Activated T-cell treated with anti-CD3 and anti-CD28 coated beads, Interleukin-2, amount 50 U/mL, for 72 hours (primary cell): ENCODE results near the gene HOXA11. TPM values are rescaled to one million over a fixed set of nuclear protein-coding genes. Genes with fewer than 3 reads are reported as not detected.
A peak's percentile ranks its signal among the peaks of the same experiment; 100 is the strongest.

Source experiments
- ATAC-seq, 2 donors: fragments of 150-1000 bp; cut with Tn5 transposase; replicated peaks in 1 of 2; 2 replicates each; pipeline ENCODE4 v1.10.0; 2021; ENCODE audit warnings: moderate library complexity in 2 of 2, mild to moderate bottlenecking in 1 of 2
- DNase-seq, 2 donors: peaks; one replicate each; pipeline ENCODE4 v3.0.0; 2021 to 2022; ENCODE audit warnings: mixed read lengths in 1 of 2
- H3K27ac Mint-ChIP-seq: one replicate; pipeline ENCODE4 v1.8.0; 2022; ENCODE audit warnings: mild to moderate bottlenecking, moderate library complexity, mixed read lengths
- H3K27me3 Mint-ChIP-seq: one replicate; pipeline ENCODE4 v1.8.0; 2022; ENCODE audit warnings: low read depth, mixed read lengths
- H3K36me3 Mint-ChIP-seq, 2 donors: one replicate each; pipeline ENCODE4 v1.8.0; 2022; ENCODE audit warnings: mixed read lengths in 2 of 2, mild to moderate bottlenecking in 1 of 2; ENCODE audit not compliant: insufficient read depth in 2 of 2
- H3K4me1 Mint-ChIP-seq: one replicate; pipeline ENCODE4 v1.8.0; 2022; ENCODE audit warnings: low read depth, mixed read lengths
- H3K4me3 Mint-ChIP-seq, 2 donors: one replicate each; pipeline ENCODE4 v1.8.0; 2022; ENCODE audit warnings: mild to moderate bottlenecking in 2 of 2, mixed read lengths in 2 of 2, moderate library complexity in 2 of 2
- H3K9me3 Mint-ChIP-seq, 2 donors: one replicate each; pipeline ENCODE4 v1.8.0; 2022; ENCODE audit warnings: mixed read lengths in 2 of 2
- total RNA-seq, 2 donors: library from RNA; stranded (reverse); gene quantifications; one replicate each; pipeline ENCODE4 v1.2.3, GENCODE V29; 2022

HOXA11 gene
- total RNA-seq, 2 donors from 2014 or later: 0.09 to 0.14 TPM

- peaks cover 38% of the 10 kb centered on the region for H3K4me1 Mint-ChIP-seq
- peak overlapping the region; percentile 2 to 5 for H3K4me3 Mint-ChIP-seq
- H3K36me3 Mint-ChIP-seq: peaks cover 2 to 3% of the 10 kb centered on the region in 2 donors
- no peaks in the 10 kb centered on the region for H3K9me3 Mint-ChIP-seq
- no peak for DNase-seq
- peaks cover 73% of the 10 kb centered on the region for H3K27me3 Mint-ChIP-seq
- peak overlapping the region; percentile 76 for H3K27ac Mint-ChIP-seq
- no peak for ATAC-seq
These were observed 14.4 kb downstream of the HOXA11 start for GRCh38 chr7:27170426-27171324.

- Mint-ChIP-seq H3K36me3 (peaks cover 2 to 3% of the 10 kb centered on the region in 2 donors), H3K9me3 (no peaks in the 10 kb centered on the region), H3K27me3 (peaks cover 67% of the 10 kb centered on the region), H3K27ac (peak overlapping the region; percentile 76), H3K4me3 (peak overlapping the region; percentile 40 to 69), H3K4me1 (peaks cover 41% of the 10 kb centered on the region)
- DNase-seq (no peak), ATAC-seq (no peak)
These were observed 15.2 kb downstream of the HOXA11 start for GRCh38 chr7:27169658-27170425.

GRCh38 chr7:27168265-27168947 lies 16.6 kb downstream of the HOXA11 start:
- DNase-seq (peak; percentile 53 to 65), ATAC-seq (peak in 1 of 2 donors; percentile 47)
- peak overlapping the region; percentile 31 to 66 for H3K4me3 Mint-ChIP-seq
- peaks cover 2 to 3% of the 10 kb centered on the region in 2 donors for H3K36me3 Mint-ChIP-seq
- H3K4me1 Mint-ChIP-seq: peaks cover 41% of the 10 kb centered on the region
- H3K27ac Mint-ChIP-seq: peak overlapping the region; percentile 44
- H3K27me3 Mint-ChIP-seq: peaks cover 73% of the 10 kb centered on the region
- no peaks in the 10 kb centered on the region for H3K9me3 Mint-ChIP-seq

- Mint-ChIP-seq H3K27me3 (peaks cover 78% of the 10 kb centered on the region), H3K4me1 (peaks cover 41% of the 10 kb centered on the region), H3K4me3 (no peak overlapping the region), H3K9me3 (no peaks in the 10 kb centered on the region), H3K36me3 (peaks cover 2 to 3% of the 10 kb centered on the region in 2 donors), H3K27ac (peak overlapping the region; percentile 41)
- DNase-seq (no peak), ATAC-seq (no peak)
These were observed 17.1 kb downstream of the HOXA11 start for GRCh38 chr7:27167916-27168264.

GRCh38 chr7:27166531-27167505 lies 18.2 kb downstream of the HOXA11 start:
- no peak for DNase-seq
- Mint-ChIP-seq H3K9me3 (no peaks in the 10 kb centered on the region), H3K36me3 (peaks cover 0 to 3% of the 10 kb centered on the region in 2 donors), H3K4me3 (peak overlapping the region; percentile 16 to 47), H3K27ac (peak overlapping the region; percentile 41), H3K27me3 (peaks cover 81% of the 10 kb centered on the region), H3K4me1 (peaks cover 33% of the 10 kb centered on the region)
- no peak for ATAC-seq

- Mint-ChIP-seq H3K4me3 (peak overlapping the region; percentile 65 to 67), H3K27me3 (peaks cover 74% of the 10 kb centered on the region), H3K4me1 (peaks cover 27% of the 10 kb centered on the region), H3K27ac (peak overlapping the region; percentile 68), H3K36me3 (peaks cover 0 to 3% of the 10 kb centered on the region in 2 donors), H3K9me3 (no peaks in the 10 kb centered on the region)
- ATAC-seq (no peak), DNase-seq (no peak)
These were observed 19.0 kb downstream of the HOXA11 start for GRCh38 chr7:27165996-27166530.

GRCh38 chr7:27165089-27165995 lies 19.7 kb downstream of the HOXA11 start, which contains the start of gene HOXA9:
TSS of gene HOXA9 (minus strand) at chr7:27165537. CDS start at chr7:27165457, 80 bp downstream.
- H3K27me3 Mint-ChIP-seq: peaks cover 69% of the 10 kb centered on the region
- DNase-seq (no peak), ATAC-seq (no peak)
- no peaks in the 10 kb centered on the region for H3K9me3 Mint-ChIP-seq
- H3K4me3 Mint-ChIP-seq: peak within 1 kb of the TSS; percentile 65 to 67
- H3K27ac Mint-ChIP-seq: peak within 1 kb of the TSS; percentile 76
- peaks cover 28% of the 10 kb centered on the region for H3K4me1 Mint-ChIP-seq
- H3K36me3 Mint-ChIP-seq: peaks cover 0 to 3% of the 10 kb centered on the region in 2 donors

- H3K9me3 Mint-ChIP-seq: no peaks in the 10 kb centered on the region
- ATAC-seq (no peak), DNase-seq (no peak)
- peak overlapping the region; percentile 65 for H3K4me3 Mint-ChIP-seq
- peaks cover 34% of the 10 kb centered on the region for H3K4me1 Mint-ChIP-seq
- H3K27ac Mint-ChIP-seq: peak overlapping the region; percentile 76
- H3K27me3 Mint-ChIP-seq: peaks cover 74% of the 10 kb centered on the region
- H3K36me3 Mint-ChIP-seq: peaks cover 0 to 3% of the 10 kb centered on the region in 2 donors
These were observed 20.5 kb downstream of the HOXA11 start for GRCh38 chr7:27164367-27165088.

GRCh38 chr7:27164045-27164366 lies 21.0 kb downstream of the HOXA11 start:
- Mint-ChIP-seq H3K4me3 (peak overlapping the region; percentile 29 to 65), H3K27ac (no peak overlapping the region), H3K4me1 (peaks cover 35% of the 10 kb centered on the region), H3K9me3 (no peaks in the 10 kb centered on the region), H3K36me3 (peaks cover 0 to 3% of the 10 kb centered on the region in 2 donors), H3K27me3 (peaks cover 77% of the 10 kb centered on the region)
- no peak for ATAC-seq
- DNase-seq: no peak

- peaks cover 0 to under 1% of the 10 kb centered on the region in 2 donors for H3K36me3 Mint-ChIP-seq
- peaks cover 36% of the 10 kb centered on the region for H3K4me1 Mint-ChIP-seq
- peaks cover 77% of the 10 kb centered on the region for H3K27me3 Mint-ChIP-seq
- H3K9me3 Mint-ChIP-seq: no peaks in the 10 kb centered on the region
- DNase-seq: no peak
- no peak overlapping the region for H3K27ac Mint-ChIP-seq
- ATAC-seq: no peak
- H3K4me3 Mint-ChIP-seq: no peak overlapping the region
These were observed 21.6 kb downstream of the HOXA11 start for GRCh38 chr7:27163288-27164044.
